Keratinocyte (primary cell): ENCODE data around the gene DPH7. TPM values are rescaled to one million over a fixed set of nuclear protein-coding genes. Genes with fewer than 3 reads are reported as not detected.

Source experiments
- DNase-seq: peaks from one replicate; pipeline ENCODE4 v3.0.0-alpha.2; 2011; ENCODE audit warnings: low read depth, missing footprints, low spot score
- FAIRE-seq: peaks from 2 replicates; lab custom pipeline; 2011; peaks lifted over from hg19 to GRCh38; lab: Jason Lieb, UNC
- H2AFZ ChIP-seq: 2 replicates; pipeline ENCODE4 v1.6.0; 2012; ENCODE audit warnings: low read length, control low read depth, inconsistent platforms; ENCODE audit not compliant: control insufficient read depth
- H3K27ac ChIP-seq: 2 replicates; pipeline ENCODE4 v1.5.1; 2011; ENCODE audit warnings: low read length; ENCODE audit not compliant: control insufficient read depth, insufficient read depth
- H3K27me3 ChIP-seq: 3 replicates; pipeline ENCODE4 v1.6.0; 2011; ENCODE audit warnings: low read length; ENCODE audit not compliant: control insufficient read depth, insufficient read depth; ENCODE audit errors: extremely low read depth
- H3K36me3 ChIP-seq, 2 experiments: 2 replicates in 1 of 2; 3 replicates in 1 of 2; pipeline ENCODE4 v1.5.1; 2011; ENCODE audit warnings: low read length in 2 of 2, mild to moderate bottlenecking in 1 of 2; ENCODE audit not compliant: control insufficient read depth in 2 of 2, insufficient read depth in 2 of 2; ENCODE audit errors: extremely low read depth in 1 of 2
- H3K4me1 ChIP-seq: 3 replicates; pipeline ENCODE4 v1.5.1; 2011; ENCODE audit warnings: low read length; ENCODE audit not compliant: control insufficient read depth, insufficient read depth; ENCODE audit errors: extremely low read depth
- H3K4me2 ChIP-seq: 3 replicates; pipeline ENCODE4 v1.6.0; 2011; ENCODE audit warnings: low read depth, low read length; ENCODE audit not compliant: control insufficient read depth, insufficient read depth; ENCODE audit errors: extremely low read depth
- H3K4me3 ChIP-seq, 3 experiments: fragments of 200-600 bp in 1 of 3; sonication (generic) in 1 of 3; 2 replicates in 2 of 3; 3 replicates in 1 of 3; pipeline ENCODE4 v1.5.1; 2011 to 2016; ENCODE audit warnings: low read length in 3 of 3, mild to moderate bottlenecking in 3 of 3, control low read depth in 2 of 3, inconsistent platforms in 1 of 3, low read depth in 1 of 3, mixed read lengths in 1 of 3, mixed run types in 1 of 3, moderate library complexity in 1 of 3; ENCODE audit not compliant: control insufficient read depth in 2 of 3, insufficient read depth in 2 of 3; ENCODE audit errors: extremely low read depth in 1 of 3
- H3K79me2 ChIP-seq: 2 replicates; pipeline ENCODE4 v1.6.0; 2012; ENCODE audit warnings: low read length; ENCODE audit not compliant: control insufficient read depth, insufficient read depth
- H3K9ac ChIP-seq: 3 replicates; pipeline ENCODE4 v1.6.0; 2011; ENCODE audit warnings: low read length; ENCODE audit not compliant: control insufficient read depth, insufficient read depth; ENCODE audit errors: extremely low read depth
- H3K9me1 ChIP-seq: 3 replicates; pipeline ENCODE4 v1.6.0; 2011; ENCODE audit warnings: low read length; ENCODE audit not compliant: control insufficient read depth, insufficient read depth; ENCODE audit errors: extremely low read depth
- H3K9me3 ChIP-seq: 2 replicates; pipeline ENCODE4 v1.5.1; 2012; ENCODE audit warnings: low read depth, low read length; ENCODE audit not compliant: control insufficient read depth
- H4K20me1 ChIP-seq: 3 replicates; pipeline ENCODE4 v1.6.0; 2011; ENCODE audit warnings: low read length; ENCODE audit not compliant: control insufficient read depth, insufficient read depth; ENCODE audit errors: extremely low read depth
- EZH2 ChIP-seq: IDR thresholded peaks from one replicate; pipeline ENCODE4 v1.6.1; 2012; ENCODE audit warnings: inconsistent platforms, mild to moderate bottlenecking, low read length, moderate library complexity
- dilution Hi-C: fragments of 300-500 bp; cut with MboI; formaldehyde crosslinking; loops from one replicate; pipeline ENCODE4 v1.7.0; 2020; ENCODE audit warnings: low sequenced_read_pairs; ENCODE audit not compliant: extremely low pct_ligation_motif_present
- polyA plus RNA-seq, 5 experiments: library from polyadenylated mRNA; depleted of rRNA in 3 of 5; stranded (reverse) in 3 of 5; stranded (forward) in 1 of 5; unstranded in 1 of 5; fragments of >200 nt; gene quantifications; 1 replicate in 1 of 5; 2 replicates in 3 of 5; 3 replicates in 1 of 5; pipeline versions ENCODE4 v1.2.1 to v1.2.3, GENCODE V29; 2011 to 2012; ENCODE audit warnings: missing spikeins in 2 of 5, low read depth in 1 of 5, low replicate concordance in 1 of 5
- TF ChIP-seq, protein P1 (sequence below), 3 experiments: IDR thresholded peaks in 1 of 3; conservative IDR thresholded peaks in 1 of 3; optimal IDR thresholded peaks in 1 of 3; 2 replicates in 2 of 3; 3 replicates in 1 of 3; pipeline versions ENCODE3 to v1.5.1; 2011; ENCODE audit warnings: low read length in 3 of 3, mild to moderate bottlenecking in 3 of 3, moderate library complexity in 2 of 3, control low read depth in 1 of 3, inconsistent platforms in 1 of 3; ENCODE audit not compliant: insufficient read depth in 2 of 3; ENCODE audit errors: extremely low read depth in 1 of 3

Gene DPH7
- polyA plus RNA-seq, 1 donor (not counting 4 experiments of a cell fraction or from before 2014, with no cell fraction given) = 25.3 TPM

- Histone ChIP-seq H4K20me1 (peaks cover 3% of the 10 kb centered on the region), H3K36me3 (peaks cover 13 to 19% of the 10 kb centered on the region in 2 experiments), H3K79me2 (peaks cover 81% of the 10 kb centered on the region), H3K9me1 (no peaks in the 10 kb centered on the region), H3K27me3 (no peaks in the 10 kb centered on the region), H2AFZ (peak overlapping the region; percentile 13), H3K4me1 (peaks cover 31% of the 10 kb centered on the region), H3K9ac (peak overlapping the region; percentile 88), H3K4me2 (peak overlapping the region; percentile 100), H3K4me3 (peak overlapping the region; percentile 76 to 98 (median 97)), H3K9me3 (no peaks in the 10 kb centered on the region), H3K27ac (peak overlapping the region; percentile 70)
- FAIRE-seq = no peak
- dilution Hi-C loops = no loop called here
- no peak for DNase-seq
- TF ChIP-seq, protein P1, sequence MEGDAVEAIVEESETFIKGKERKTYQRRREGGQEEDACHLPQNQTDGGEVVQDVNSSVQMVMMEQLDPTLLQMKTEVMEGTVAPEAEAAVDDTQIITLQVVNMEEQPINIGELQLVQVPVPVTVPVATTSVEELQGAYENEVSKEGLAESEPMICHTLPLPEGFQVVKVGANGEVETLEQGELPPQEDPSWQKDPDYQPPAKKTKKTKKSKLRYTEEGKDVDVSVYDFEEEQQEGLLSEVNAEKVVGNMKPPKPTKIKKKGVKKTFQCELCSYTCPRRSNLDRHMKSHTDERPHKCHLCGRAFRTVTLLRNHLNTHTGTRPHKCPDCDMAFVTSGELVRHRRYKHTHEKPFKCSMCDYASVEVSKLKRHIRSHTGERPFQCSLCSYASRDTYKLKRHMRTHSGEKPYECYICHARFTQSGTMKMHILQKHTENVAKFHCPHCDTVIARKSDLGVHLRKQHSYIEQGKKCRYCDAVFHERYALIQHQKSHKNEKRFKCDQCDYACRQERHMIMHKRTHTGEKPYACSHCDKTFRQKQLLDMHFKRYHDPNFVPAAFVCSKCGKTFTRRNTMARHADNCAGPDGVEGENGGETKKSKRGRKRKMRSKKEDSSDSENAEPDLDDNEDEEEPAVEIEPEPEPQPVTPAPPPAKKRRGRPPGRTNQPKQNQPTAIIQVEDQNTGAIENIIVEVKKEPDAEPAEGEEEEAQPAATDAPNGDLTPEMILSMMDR (optimal IDR thresholded peaks at IDR 0.05 in 1 of 3, IDR thresholded peaks at IDR 0.05 in 1 of 3, conservative IDR thresholded peaks at IDR 0.05 in 1 of 3; ENCODE audit: extremely low read depth in 1 of 3, insufficient read depth in 2 of 3, low read length in 3 of 3) = no peak
- TF ChIP-seq EZH2 = no peak
Observed at GRCh38 chr9:137619240-137620047, 40.7 kb upstream of the DPH7 start.

GRCh38 chr9:137618105-137619067 is 39.7 kb upstream of the DPH7 start, which contains the start of gene EHMT1:
Gene EHMT1 (plus strand): TSS chr9:137619005. CDS start chr9:137619029, 24 bp downstream.
- Histone ChIP-seq H4K20me1 (peaks cover 3% of the 10 kb centered on the region), H3K4me2 (peak within 1 kb of the TSS; percentile 100), H3K79me2 (peaks cover 81% of the 10 kb centered on the region), H3K9me3 (no peaks in the 10 kb centered on the region), H3K9ac (peak within 1 kb of the TSS; percentile 91), H3K4me3 (peak within 1 kb of the TSS; percentile 82 to 98 (median 97)), H3K27me3 (no peaks in the 10 kb centered on the region), H2AFZ (peak within 1 kb of the TSS; percentile 56), H3K4me1 (peaks cover 35% of the 10 kb centered on the region), H3K27ac (peak within 1 kb of the TSS; percentile 82), H3K36me3 (peaks cover 15 to 24% of the 10 kb centered on the region in 2 experiments), H3K9me1 (no peaks in the 10 kb centered on the region)
- dilution Hi-C loops = no loop called here
- no peak for DNase-seq
- no peak for FAIRE-seq
- TF ChIP-seq EZH2 = no peak
- TF ChIP-seq, protein P1 (optimal IDR thresholded peaks at IDR 0.05 in 1 of 3, IDR thresholded peaks at IDR 0.05 in 1 of 3, conservative IDR thresholded peaks at IDR 0.05 in 1 of 3; ENCODE audit: extremely low read depth in 1 of 3, insufficient read depth in 2 of 3, low read length in 3 of 3) = peak in 1 of 3 experiments; percentile 19
